GM20000 (cell line): ENCODE measurements around the gene MAD1L1.

Experiments
- DNase-seq: peaks from one replicate; pipeline ENCODE4 v3.0.0; 2012; ENCODE audit warnings: low spot score
- CTCF ChIP-seq: IDR thresholded peaks from 2 replicates; pipeline ENCODE4 v1.5.1; 2012; ENCODE audit warnings: mild to moderate bottlenecking, control low read depth; ENCODE audit errors: extremely low read depth, missing control alignments

MAD1L1 gene

DNA sequence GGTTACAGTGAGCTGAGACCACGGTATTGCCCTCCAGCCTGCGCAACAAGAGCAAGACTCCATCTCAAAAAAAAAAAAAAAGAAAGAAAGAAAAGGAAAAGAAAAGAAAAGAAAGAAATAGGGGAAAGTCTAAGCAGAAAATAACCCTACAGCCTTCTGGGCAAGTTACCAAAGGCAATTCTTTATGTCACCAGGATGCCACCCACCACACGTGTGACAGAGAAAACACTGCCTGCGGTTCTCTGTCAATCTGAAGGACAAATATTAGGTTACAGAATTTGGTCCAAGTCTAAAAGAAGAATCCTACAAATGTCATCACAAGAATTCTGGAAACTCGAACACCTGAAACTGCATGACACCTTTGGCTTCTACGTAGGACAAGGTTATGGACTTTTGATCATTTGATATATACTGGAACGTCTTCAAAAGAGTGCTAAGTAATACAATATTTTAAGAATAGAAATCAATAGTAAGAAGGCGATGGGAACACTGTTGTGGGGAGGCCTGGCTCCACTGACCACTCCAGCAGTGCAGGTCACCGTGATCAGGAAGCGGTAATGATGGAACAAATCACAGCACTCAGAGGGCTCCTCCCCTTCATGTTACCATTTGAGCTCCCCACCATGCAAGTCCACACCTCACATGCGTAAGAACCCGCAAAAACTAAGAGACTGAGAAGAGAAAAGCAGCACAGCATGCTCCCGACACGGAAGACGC, 75.8 kb downstream of the MAD1L1 start:
- no peak for TF ChIP-seq CTCF
- no peak for DNase-seq

DNA sequence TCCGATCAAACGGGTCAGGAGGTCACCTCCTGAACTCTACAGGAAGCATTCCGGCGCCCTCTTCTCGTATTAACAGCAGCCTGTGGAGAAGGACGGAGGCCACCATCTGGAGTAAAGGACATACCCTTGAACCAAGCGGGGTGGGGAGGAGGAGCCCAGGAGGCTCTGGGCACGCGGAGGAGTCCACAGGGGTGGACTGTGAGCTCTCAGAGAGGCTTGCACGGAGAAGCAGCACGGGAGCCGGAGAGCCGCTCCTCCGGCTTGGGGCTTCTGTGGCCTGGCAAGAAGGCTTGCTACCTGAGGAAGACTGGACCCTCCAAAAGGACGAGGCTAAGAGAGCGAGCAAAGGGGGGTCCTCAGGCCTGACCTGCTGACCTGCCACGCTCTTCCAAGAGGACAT, 77.9 kb downstream of the MAD1L1 start:
- DNase-seq, result no peak
- no peak for TF ChIP-seq CTCF

- no peak for DNase-seq
- TF ChIP-seq CTCF, result no peak
Observed at GRCh38 chr7:2154121-2154520, 78.6 kb downstream of the MAD1L1 start.

DNA sequence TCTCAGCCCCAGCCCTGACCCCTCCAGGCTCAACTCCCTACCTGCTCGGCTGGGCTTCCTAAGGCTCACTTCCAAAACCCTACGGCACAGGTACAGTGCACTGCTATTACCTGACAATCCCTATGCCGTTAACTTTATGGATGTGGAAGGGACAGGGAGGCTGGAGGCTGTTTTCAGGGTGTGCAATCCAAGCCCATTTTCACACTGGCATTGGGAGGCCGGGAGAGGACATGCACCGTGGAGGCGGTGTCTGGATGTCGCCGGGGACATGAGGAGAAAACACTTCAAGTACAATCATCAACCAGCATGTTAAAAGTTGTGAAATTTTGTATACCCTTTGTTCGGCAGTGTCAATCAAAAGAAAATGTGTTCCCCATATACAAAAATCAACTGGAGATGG, 80.1 kb downstream of the MAD1L1 start:
- no peak for TF ChIP-seq CTCF
- no peak for DNase-seq

DNA sequence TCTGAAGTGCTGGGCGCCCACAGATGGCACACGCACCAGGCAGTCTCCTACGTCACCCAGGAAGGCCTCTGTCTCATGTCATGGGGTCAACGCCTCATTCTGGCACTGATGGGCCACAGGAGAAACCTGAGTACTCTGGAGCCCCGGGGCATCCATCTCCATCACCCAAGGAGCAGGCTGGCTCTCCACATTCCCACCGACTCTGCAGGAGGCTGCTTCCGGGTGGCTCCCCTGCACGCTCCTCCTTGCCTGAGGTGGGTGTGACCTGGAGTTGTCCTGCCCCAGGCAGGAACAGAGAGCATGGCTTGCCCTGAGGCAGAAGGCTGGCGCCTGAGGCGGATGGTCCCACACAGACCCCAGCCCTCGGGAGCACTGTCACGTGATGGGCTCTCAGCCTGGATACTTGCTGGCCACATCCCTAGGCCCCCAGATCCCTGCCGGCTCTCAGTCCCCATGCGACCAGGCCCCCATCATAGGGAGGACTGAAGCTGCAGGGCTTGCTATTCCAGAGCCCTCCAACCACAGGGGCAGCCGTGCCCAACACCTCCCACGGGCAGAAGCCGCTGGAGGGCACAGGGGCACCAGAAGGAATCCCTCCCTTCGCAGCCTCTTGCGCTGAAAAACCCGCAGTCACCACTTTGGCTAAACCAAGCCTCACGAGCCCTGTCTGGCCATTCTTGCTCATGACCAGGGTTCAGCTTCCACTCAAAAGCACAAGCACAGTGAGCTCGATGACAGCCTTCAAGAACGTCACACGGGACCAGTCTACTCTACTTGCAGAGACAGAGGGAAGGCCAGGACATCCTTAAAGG, 80.7 kb downstream of the MAD1L1 start:
- DNase-seq, result no peak
- no peak for TF ChIP-seq CTCF

- TF ChIP-seq CTCF, result no peak
- DNase-seq, result no peak
Observed at GRCh38 chr7:2151237-2151636, 81.5 kb downstream of the MAD1L1 start.

GRCh38 chr7:2150445-2150815, 82.3 kb downstream of the MAD1L1 start:
- no peak for TF ChIP-seq CTCF
- no peak for DNase-seq
